GM19043 (cell line): Measurements from ENCODE around the gene SKI.
A peak's percentile ranks its signal among the peaks of the same experiment; 100 is the strongest.

Experiments
- ATAC-seq: cut with Tn5 transposase; IDR thresholded peaks from one replicate; pipeline ENCODE4 v1.9.1; 2021; ENCODE audit warnings: low read depth; ENCODE audit not compliant: unreplicated experiment

Gene SKI

GRCh38 chr1:2228694-2229036, 546 bp downstream of the SKI start:
- no peak for ATAC-seq

DNA sequence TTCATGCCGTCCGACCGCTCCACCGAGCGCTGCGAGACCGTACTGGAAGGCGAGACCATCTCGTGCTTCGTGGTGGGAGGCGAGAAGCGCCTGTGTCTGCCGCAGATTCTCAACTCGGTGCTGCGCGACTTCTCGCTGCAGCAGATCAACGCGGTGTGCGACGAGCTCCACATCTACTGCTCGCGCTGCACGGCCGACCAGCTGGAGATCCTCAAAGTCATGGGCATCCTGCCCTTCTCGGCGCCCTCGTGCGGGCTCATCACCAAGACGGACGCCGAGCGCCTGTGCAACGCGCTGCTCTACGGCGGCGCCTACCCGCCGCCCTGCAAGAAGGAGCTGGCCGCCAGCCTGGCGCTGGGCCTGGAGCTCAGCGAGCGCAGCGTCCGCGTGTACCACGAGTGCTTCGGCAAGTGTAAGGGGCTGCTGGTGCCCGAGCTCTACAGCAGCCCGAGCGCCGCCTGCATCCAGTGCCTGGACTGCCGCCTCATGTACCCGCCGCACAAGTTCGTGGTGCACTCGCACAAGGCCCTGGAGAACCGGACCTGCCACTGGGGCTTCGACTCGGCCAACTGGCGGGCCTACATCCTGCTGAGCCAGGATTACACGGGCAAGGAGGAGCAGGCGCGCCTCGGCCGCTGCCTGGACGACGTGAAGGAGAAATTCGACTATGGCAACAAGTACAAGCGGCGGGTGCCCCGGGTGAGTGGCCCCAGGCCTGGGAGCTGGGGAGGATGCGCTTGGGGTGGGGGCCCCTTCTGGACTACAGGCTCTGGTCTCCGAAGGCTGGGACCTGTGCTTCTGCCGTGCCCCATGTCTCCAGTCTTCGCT, 1.1 kb downstream of the SKI start:
- ATAC-seq = no peak

- ATAC-seq = no peak
Observed at GRCh38 chr1:2229911-2230731, 2.0 kb downstream of the SKI start.

DNA sequence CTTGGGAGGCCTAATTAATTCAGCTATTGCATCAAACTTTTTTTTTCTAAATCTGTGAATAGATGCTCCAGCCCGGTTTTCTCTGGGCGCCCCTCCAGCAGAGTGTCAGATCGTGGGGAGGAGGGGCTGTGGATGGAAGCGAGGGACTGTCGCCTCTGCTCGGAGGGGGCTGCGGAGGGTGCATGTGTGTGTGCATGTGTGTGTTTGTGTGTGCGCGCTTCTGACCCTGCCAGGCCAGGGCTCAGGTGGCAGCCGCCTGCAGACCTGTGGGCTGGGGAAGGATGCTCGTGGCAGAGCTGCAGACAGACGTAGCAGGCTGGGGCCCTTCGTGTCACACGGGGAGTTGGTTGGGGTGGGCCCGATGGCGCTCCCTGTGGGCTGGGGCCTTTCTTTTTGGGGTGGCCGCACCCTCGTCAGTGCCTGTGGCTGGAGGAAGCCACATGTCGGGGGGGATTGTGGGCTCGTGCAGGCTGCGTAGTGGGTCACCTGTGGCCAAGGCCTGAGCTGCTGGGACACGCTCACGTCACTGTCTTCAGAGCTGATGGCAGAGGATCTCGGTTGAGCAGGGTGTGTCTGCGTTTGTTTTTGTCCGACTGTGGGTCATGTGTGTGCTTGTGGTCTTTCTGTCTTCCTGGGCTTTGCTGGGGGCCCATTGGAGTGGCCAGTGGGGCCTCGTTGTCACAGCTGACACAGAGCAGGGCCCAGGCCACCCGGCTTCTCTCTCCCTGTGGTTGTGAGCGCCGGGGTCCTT, 2.8 kb downstream of the SKI start:
- ATAC-seq = no peak

DNA sequence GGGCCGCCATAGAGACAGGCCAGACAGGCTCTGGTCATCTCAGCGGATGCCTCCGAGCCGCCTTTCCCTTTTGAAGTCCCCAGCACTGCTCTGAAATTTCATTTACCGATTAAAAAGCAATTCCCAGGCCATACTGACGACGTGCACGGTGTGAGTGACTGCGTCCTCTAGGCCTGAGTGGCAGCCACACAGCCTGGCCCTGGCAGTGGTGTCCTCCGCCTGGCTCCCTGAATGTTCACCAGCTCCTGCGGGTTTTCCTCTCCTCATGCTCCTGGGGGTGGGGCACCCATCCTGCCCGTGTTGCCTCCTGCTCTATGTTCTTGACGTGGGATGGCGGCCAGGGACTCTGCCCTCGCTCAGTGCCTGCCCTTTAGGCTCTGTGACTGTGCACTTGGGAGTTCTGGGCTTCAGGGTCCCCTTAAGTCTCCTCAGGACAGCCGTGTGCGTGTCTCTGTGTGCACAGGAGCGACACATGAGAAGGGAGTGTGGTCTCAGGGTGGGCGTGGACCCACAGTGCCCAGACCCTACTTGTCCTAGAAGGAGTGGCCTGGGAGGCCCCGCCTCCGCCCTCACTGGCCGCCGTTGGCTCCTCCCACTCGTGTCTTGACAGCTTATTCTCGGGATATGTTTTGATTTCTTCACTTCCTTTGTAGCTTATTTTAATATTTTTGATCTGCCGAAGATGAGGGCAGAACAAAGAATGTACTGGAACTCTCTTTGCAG, 3.6 kb downstream of the SKI start:
- ATAC-seq = no peak

- no peak for ATAC-seq
Observed at GRCh38 chr1:2232255-2232915, 4.3 kb downstream of the SKI start.

DNA sequence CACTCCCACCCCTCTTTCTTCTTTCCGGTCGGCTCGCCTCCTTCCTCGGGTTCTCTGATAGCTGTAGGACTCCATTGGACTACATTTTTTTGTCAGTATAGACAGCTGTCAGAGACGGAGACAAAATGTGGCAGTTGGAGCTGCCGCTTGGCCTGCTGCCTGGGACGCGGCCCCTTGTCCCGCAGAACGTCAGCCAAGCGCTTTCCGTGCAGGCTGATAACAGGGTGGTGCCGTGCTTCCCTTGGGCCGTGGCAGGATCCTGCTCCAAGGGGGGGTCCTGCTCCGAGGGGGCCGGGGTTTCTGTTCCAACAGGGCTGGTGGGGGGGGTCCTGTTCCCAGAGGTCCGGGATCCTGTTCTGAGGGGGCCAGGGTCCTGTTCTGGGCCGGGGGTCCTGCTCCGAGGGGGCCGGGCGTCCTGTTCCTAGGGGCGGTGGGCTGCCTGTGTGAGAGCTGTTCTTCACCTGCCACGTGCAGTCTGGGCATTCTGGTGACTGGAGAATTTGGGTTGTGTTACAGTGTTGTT, 4.9 kb downstream of the SKI start:
- no peak for ATAC-seq

DNA sequence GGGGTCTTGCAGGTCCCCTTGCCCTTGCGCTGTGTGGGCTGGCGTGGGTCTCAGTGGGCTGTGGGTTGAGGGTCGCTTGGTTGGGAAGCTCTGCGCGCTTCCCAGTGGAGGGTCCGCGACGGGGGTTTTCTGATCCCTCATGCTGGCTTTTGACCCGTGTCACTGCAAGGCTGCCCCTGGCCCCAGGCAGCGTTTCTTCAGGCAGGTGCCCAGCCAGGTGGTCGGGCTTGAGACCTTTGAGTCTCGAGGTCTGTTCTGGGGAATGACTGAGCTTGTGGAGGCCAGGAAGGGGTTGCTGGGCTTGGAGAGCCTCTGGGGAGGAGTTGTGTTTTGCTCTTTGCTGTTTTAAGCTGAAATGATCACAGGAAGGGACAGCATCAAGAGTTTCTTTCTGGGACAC, 5.3 kb downstream of the SKI start:
- no peak for ATAC-seq

- ATAC-seq = peak; percentile 83
Observed at GRCh38 chr1:2233997-2234761, 6.1 kb downstream of the SKI start.

GRCh38 chr1:2234762-2235113, 6.6 kb downstream of the SKI start:
- no peak for ATAC-seq

DNA sequence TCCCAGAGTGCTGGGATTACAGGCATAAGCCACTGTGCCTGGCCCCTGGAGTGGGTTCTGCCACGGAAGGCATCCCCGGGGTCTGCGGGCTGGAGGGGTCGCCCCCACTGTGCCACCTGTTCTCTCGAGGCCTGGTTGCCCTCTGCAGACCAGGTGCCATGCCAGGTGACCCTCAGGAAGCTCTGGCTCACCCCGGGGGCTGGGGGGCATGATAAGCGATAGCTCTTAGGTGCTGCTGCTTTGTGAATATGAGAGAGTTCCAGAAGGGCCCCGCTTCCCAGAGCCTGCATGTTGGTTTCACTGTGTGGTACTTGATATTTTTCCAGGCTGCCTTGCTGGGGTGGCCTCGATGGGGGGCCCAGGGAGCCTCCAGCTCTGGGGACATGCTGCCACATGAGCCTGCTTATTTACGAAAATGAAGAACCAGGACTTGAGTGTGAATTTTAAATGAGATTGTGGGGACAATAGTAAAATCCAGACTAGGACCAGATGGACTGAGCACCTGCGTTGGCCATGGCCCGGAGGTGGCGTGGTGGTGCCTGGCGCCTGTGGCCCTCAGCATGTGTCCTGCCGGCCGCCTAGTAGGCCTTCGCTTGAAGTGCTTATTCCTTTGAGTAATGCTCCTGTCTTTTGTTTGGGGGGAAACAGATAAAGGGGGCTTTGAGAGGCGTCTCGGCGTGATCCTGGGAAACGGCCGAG, 7.3 kb downstream of the SKI start:
- ATAC-seq = no peak

GRCh38 chr1:2236695-2237677, 8.9 kb downstream of the SKI start:
- ATAC-seq = no peak

DNA sequence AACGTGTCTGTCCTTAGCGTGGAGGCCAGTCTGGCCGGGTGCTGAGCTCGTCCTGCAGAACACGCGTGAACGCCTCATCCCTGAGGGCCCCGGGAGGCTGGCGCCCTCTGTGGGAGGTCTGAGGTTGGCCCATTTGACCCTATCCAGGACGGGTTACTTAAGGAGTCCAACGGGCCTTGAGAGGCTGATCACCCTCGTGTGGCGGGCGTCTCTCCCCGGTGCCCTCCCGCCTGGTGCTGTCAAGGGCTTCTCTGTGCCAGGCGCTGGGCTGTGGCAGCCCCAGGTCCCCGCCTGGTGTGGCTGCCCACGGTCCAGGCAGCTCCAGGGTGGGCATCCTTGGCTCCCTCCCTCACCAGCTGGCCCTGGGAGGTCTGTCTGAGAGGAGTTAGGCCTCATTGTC, 9.7 kb downstream of the SKI start:
- ATAC-seq = no peak

- no peak for ATAC-seq
Observed at GRCh38 chr1:2238361-2239012, 10.4 kb downstream of the SKI start.

DNA sequence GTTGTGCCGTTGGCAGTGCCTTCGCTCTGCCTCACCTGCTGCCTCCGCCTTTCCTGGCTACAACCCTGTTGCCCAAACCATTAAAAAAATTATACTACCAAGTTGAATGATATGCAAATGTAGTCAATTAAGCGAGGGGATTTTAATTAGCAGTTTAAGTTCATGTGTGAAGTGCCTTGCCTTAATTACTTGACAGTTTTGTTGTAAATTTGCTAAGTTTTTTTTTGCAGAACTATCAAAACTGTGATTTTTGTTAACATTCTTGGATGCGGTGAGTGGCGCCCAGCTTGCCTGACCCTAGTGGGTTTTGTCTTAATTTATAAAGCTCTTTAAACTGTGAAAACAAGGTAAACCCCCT, 10.9 kb downstream of the SKI start:
- no peak for ATAC-seq

DNA sequence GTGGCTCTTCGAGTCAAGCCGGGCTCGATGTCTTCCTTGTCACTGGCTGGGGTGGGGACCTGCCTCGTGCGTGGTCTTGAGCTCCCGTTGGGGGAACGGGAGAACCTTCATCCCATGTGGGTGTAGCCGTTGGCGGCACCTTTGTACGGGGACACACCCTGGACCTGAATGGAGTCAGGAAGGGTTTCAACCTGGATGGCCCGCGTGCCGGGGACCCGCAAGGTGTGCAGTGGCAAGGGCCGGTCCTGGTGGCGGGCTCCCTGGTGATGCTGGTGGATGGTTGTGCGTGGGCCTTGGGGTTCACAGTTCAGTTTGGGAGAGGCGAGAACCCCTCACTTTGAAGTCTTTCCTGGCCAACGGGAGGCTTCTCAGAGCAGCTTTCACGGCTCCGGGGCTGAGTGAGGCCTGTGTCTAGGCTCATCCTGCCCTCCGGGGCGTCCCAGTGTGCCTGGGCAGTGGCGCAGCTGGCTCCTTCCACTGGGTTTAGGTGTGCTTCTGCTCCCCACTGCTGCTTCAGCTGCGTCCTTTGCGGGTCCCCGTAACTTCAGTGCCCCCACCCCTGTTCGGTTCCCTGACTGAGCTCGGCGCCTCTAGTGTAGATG, 11.4 kb downstream of the SKI start:
- no peak for ATAC-seq
